WI38 (cell line): ENCODE data around the gene SLC36A2.

Source experiments
- H3K4me3 ChIP-seq: 2 replicates; pipeline ENCODE4 v1.5.1; 2011; ENCODE audit warnings: low read depth, mild to moderate bottlenecking, control low read depth, low read length
- TF ChIP-seq, protein P1 (sequence below): IDR thresholded peaks from 2 replicates; pipeline ENCODE4 v1.5.1; 2012; ENCODE audit warnings: low read depth, mild to moderate bottlenecking, control low read depth, low read length

SLC36A2 gene

GRCh38 chr5:151284392-151284967 is 62.9 kb downstream of the SLC36A2 start:
- no peak overlapping the region for H3K4me3 ChIP-seq
- TF ChIP-seq, protein P1, sequence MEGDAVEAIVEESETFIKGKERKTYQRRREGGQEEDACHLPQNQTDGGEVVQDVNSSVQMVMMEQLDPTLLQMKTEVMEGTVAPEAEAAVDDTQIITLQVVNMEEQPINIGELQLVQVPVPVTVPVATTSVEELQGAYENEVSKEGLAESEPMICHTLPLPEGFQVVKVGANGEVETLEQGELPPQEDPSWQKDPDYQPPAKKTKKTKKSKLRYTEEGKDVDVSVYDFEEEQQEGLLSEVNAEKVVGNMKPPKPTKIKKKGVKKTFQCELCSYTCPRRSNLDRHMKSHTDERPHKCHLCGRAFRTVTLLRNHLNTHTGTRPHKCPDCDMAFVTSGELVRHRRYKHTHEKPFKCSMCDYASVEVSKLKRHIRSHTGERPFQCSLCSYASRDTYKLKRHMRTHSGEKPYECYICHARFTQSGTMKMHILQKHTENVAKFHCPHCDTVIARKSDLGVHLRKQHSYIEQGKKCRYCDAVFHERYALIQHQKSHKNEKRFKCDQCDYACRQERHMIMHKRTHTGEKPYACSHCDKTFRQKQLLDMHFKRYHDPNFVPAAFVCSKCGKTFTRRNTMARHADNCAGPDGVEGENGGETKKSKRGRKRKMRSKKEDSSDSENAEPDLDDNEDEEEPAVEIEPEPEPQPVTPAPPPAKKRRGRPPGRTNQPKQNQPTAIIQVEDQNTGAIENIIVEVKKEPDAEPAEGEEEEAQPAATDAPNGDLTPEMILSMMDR, result no peak; the same call in 1 of the 2 replicates

- TF ChIP-seq, protein P1, result no peak
- no peak overlapping the region for H3K4me3 ChIP-seq
Observed at GRCh38 chr5:151283120-151283825, 64.1 kb downstream of the SLC36A2 start.

DNA sequence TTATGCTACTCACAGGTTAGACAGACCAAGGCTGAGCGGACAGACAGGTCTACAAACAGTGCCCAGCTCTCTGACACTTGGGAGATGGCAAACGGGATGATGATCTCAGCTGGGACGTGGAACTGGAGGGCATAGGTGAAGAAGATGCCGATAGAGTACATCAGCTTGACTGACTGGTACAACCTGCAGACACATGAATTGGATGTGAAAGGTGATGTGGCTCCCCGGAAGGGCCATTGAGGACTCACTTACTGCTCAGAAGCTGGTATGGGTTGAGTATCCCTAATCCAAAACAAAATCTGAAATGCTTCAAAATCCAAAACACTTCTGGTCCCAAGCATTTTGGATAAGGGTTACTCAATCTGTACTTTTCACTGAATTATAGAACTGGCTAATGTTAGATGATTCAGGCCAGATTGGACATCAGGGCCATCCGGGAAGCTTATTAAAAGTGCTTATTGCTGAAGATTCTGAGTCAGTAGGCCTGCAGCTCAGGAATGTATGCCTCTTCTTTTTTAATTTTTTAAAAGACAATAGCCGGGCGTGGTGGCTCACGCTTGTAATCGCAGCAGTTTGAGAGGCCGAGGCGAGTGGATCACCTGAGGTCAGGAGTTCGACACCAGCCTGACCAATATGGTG is 66.2 kb downstream of the SLC36A2 start:
- TF ChIP-seq, protein P1, result no peak
- H3K4me3 ChIP-seq, result no peak overlapping the region

DNA sequence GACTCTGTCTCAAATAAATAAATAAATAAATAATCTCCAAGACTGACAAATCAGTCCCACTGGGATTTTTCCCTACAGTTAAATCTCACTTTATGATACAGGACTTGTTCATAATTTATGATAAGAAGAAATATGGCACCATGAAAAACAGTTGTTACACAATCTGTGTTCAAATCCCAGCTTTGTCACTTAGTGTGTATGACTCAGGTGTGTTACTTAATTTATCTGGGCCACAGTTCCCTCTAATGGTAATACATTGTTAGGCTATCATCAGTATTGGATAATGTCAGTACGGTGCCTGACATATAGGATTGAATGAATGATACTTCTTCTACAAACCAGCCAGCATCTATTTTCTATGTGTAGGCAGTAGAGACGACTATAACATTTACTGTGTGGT is 66.9 kb downstream of the SLC36A2 start:
- H3K4me3 ChIP-seq, result no peak overlapping the region
- TF ChIP-seq, protein P1, result no peak

DNA sequence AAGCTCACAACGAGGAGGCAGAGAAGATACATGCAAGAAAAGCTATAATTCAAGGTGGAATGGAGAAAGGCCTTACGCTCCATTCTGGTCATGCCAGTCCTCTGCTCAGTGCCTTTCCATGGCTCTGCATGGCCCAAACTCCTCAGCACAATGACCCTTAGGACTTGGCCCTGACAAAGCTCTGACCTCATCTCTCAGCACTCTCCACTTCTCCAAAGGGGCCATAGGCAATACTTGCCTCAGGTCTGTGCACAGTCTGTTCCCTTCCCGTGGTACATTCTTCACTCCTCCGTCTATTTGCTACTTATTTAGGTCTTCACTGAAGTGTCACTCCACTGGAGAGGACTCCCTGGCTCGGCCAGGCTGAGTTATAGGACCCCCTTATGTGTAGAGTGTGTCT is 68.5 kb downstream of the SLC36A2 start:
- TF ChIP-seq, protein P1, result no peak
- no peak overlapping the region for H3K4me3 ChIP-seq

- TF ChIP-seq, protein P1, result no peak
- no peak overlapping the region for H3K4me3 ChIP-seq
Observed at GRCh38 chr5:151275803-151276202, 71.6 kb downstream of the SLC36A2 start.

DNA sequence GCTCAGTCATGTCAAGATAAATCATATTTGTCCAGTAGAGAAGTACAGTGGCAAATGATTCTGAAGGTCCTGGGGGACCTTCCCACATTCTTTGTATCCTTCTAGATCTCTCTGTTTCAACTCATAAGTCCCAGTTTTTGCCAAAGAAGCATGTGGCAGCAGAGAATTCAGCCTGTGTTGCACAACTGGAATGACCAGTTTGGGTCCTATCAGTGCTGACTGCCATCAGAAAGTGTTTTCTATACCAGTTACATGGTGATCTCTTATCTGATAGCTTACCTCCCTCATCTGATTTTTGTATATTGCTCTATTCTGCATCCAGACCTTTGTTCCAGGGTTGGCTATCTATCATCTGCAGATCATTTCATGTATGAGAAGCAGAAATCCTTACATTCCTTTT is 72.7 kb downstream of the SLC36A2 start:
- no peak overlapping the region for H3K4me3 ChIP-seq
- TF ChIP-seq, protein P1, result no peak
